OCI-LY3 (cell line): Measurements from ENCODE around the gene ADGRG1.

Experiments
- CTCF ChIP-seq: fragments of 200-600, 300-600 bp; sonication (generic); IDR thresholded peaks from 2 replicates; pipeline ENCODE4 v1.5.1; 2014; ENCODE audit warnings: antibody characterized with exemption, low read length, low read depth
- EZH2phosphoT487 ChIP-seq: fragments of 200-600 bp; shearing (Covaris generic); IDR thresholded peaks from 2 replicates; pipeline ENCODE4 v1.6.1; 2018; ENCODE audit warnings: antibody characterized with exemption, mixed run types, low read depth

- no peak for TF ChIP-seq CTCF
- TF ChIP-seq EZH2phosphoT487 = no peak
Measured at GRCh38 chr16:57629516-57630406, 1.3 kb downstream of the ADGRG1 start.
